ENCODE data around the gene ACOX3. TPM values are rescaled to one million over a fixed set of nuclear protein-coding genes. Genes with fewer than 3 reads are reported as not detected.

The ACOX3 gene
- total and polyA plus RNA-seq, 9 of the 15 experiments (the other 6 are each of a cell fraction or from before 2014, with no cell fraction given) = 0.68 to 7.3 (median 3.7) TPM

GRCh38 chr4:8378101-8378724 lies 62.3 kb downstream of the ACOX3 start (continued):
- TF ChIP-seq, protein P1, sequence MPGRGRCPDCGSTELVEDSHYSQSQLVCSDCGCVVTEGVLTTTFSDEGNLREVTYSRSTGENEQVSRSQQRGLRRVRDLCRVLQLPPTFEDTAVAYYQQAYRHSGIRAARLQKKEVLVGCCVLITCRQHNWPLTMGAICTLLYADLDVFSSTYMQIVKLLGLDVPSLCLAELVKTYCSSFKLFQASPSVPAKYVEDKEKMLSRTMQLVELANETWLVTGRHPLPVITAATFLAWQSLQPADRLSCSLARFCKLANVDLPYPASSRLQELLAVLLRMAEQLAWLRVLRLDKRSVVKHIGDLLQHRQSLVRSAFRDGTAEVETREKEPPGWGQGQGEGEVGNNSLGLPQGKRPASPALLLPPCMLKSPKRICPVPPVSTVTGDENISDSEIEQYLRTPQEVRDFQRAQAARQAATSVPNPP (IDR thresholded peaks at IDR 0.05; ENCODE audit: borderline replicate concordance, insufficient read depth, insufficient read length) = no peak
- TF ChIP-seq, protein P2, sequence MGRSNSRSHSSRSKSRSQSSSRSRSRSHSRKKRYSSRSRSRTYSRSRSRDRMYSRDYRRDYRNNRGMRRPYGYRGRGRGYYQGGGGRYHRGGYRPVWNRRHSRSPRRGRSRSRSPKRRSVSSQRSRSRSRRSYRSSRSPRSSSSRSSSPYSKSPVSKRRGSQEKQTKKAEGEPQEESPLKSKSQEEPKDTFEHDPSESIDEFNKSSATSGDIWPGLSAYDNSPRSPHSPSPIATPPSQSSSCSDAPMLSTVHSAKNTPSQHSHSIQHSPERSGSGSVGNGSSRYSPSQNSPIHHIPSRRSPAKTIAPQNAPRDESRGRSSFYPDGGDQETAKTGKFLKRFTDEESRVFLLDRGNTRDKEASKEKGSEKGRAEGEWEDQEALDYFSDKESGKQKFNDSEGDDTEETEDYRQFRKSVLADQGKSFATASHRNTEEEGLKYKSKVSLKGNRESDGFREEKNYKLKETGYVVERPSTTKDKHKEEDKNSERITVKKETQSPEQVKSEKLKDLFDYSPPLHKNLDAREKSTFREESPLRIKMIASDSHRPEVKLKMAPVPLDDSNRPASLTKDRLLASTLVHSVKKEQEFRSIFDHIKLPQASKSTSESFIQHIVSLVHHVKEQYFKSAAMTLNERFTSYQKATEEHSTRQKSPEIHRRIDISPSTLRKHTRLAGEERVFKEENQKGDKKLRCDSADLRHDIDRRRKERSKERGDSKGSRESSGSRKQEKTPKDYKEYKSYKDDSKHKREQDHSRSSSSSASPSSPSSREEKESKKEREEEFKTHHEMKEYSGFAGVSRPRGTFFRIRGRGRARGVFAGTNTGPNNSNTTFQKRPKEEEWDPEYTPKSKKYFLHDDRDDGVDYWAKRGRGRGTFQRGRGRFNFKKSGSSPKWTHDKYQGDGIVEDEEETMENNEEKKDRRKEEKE (IDR thresholded peaks at IDR 0.05; ENCODE audit: borderline replicate concordance in 1 of 2, control insufficient read depth in 1 of 2, low read depth in 2 of 2, low read length in 1 of 2) = no peak
- no peak for TF ChIP-seq ADNP (tag; IDR thresholded peaks at IDR 0.05)
- no peak for TF ChIP-seq ZNF512 (tag; IDR thresholded peaks at IDR 0.05)
- TF ChIP-seq ZBTB33 (CRISPR knock-in tag; IDR thresholded peaks at IDR 0.05) = no peak
- TF ChIP-seq ZNF707 (CRISPR knock-in tag; conservative IDR thresholded peaks at IDR 0.05) = no peak
- no peak for TF ChIP-seq CBX2 (IDR thresholded peaks at IDR 0.05; ENCODE audit: insufficient read depth, low read length, poor library complexity, severe bottlenecking)
- TF ChIP-seq FOXJ2 (tag; IDR thresholded peaks at IDR 0.05) = no peak
- no peak for TF ChIP-seq ZNF263 (CRISPR knock-in tag; IDR thresholded peaks at IDR 0.05; ENCODE audit: borderline replicate concordance)
- TF ChIP-seq ZNF766 (CRISPR knock-in tag; conservative IDR thresholded peaks at IDR 0.05) = no peak

Measured in K562 (cell line).